H9 (cell line): ENCODE results near the gene KLF1. TPM values are rescaled to one million over a fixed set of nuclear protein-coding genes. Genes with fewer than 3 reads are reported as not detected.

Experiments
- DNase-seq: peaks from one replicate; pipeline ENCODE4 v3.0.0-alpha.2; 2017
- H2AFZ ChIP-seq: one replicate; pipeline ENCODE4 v1.6.1; 2013; ENCODE audit warnings: mild to moderate bottlenecking, low read length, control low read depth, moderate library complexity
- H2AK5ac ChIP-seq: 2 replicates; pipeline ENCODE4 v1.6.1; 2013; ENCODE audit warnings: low read length, control low read depth, mixed read lengths; ENCODE audit not compliant: insufficient read length
- H2BK120ac ChIP-seq: one replicate; pipeline ENCODE4 v1.6.1; 2013; ENCODE audit warnings: low read depth, mild to moderate bottlenecking, low read length, control low read depth, inconsistent platforms; ENCODE audit not compliant: poor library complexity, severe bottlenecking
- H2BK12ac ChIP-seq: 2 replicates; pipeline ENCODE4 v1.6.1; 2013; ENCODE audit warnings: low read length, control low read depth, mixed read lengths, low read depth; ENCODE audit not compliant: insufficient read length
- H2BK15ac ChIP-seq: 2 replicates; pipeline ENCODE4 v1.6.1; 2013; ENCODE audit warnings: low read depth, low read length, control low read depth
- H2BK20ac ChIP-seq: one replicate; pipeline ENCODE4 v1.6.1; 2013; ENCODE audit warnings: low read depth, mild to moderate bottlenecking, low read length, control low read depth, inconsistent platforms; ENCODE audit not compliant: poor library complexity, severe bottlenecking
- H2BK5ac ChIP-seq: 2 replicates; pipeline ENCODE4 v1.6.1; 2013; ENCODE audit warnings: low read length, control low read depth, mixed read lengths; ENCODE audit not compliant: insufficient read length
- H3K14ac ChIP-seq: 2 replicates; pipeline ENCODE4 v1.6.1; 2013; ENCODE audit warnings: low read length, control low read depth; ENCODE audit not compliant: insufficient read depth
- H3K18ac ChIP-seq: 2 replicates; pipeline ENCODE4 v1.6.1; 2013; ENCODE audit warnings: low read depth, mild to moderate bottlenecking, mixed read lengths, low read length, control low read depth; ENCODE audit not compliant: insufficient read length
- H3K23ac ChIP-seq: 2 replicates; pipeline ENCODE4 v1.6.1; 2013; ENCODE audit warnings: low read length, control low read depth, mixed read lengths, low read depth; ENCODE audit not compliant: insufficient read length
- H3K23me2 ChIP-seq: 2 replicates; pipeline ENCODE4 v1.6.1; 2013; ENCODE audit warnings: low read depth, mild to moderate bottlenecking, mixed read lengths, low read length, control low read depth; ENCODE audit not compliant: insufficient read length, poor library complexity, severe bottlenecking
- H3K27ac ChIP-seq: 2 replicates; pipeline ENCODE4 v1.5.1; 2013; ENCODE audit warnings: low read length, control low read depth, mixed read lengths, low read depth; ENCODE audit not compliant: insufficient read length
- H3K27me3 ChIP-seq: 2 replicates; pipeline ENCODE4 v1.6.1; 2013; ENCODE audit warnings: low read length, control low read depth, inconsistent platforms; ENCODE audit not compliant: insufficient read depth
- H3K4ac ChIP-seq: 2 replicates; pipeline ENCODE4 v1.6.1; 2013; ENCODE audit warnings: low read depth, mild to moderate bottlenecking, control low read depth, inconsistent platforms, low read length, moderate library complexity
- H3K4me1 ChIP-seq: 2 replicates; pipeline ENCODE4 v1.6.1; 2013; ENCODE audit warnings: low read length, control low read depth, inconsistent platforms; ENCODE audit not compliant: insufficient read depth
- H3K4me2 ChIP-seq: 2 replicates; pipeline ENCODE4 v1.6.1; 2013; ENCODE audit warnings: low read length, control low read depth, mixed read lengths; ENCODE audit not compliant: insufficient read length, insufficient read depth
- H3K56ac ChIP-seq: 2 replicates; pipeline ENCODE4 v1.6.1; 2013; ENCODE audit warnings: low read depth, mild to moderate bottlenecking, mixed read lengths, low read length, control low read depth; ENCODE audit not compliant: insufficient read length
- H3K79me1 ChIP-seq: 2 replicates; pipeline ENCODE4 v1.6.1; 2013; ENCODE audit warnings: low read depth, mild to moderate bottlenecking, moderate library complexity, low read length, control low read depth, inconsistent platforms; ENCODE audit not compliant: insufficient read depth, poor library complexity, severe bottlenecking
- H3K79me2 ChIP-seq: 2 replicates; pipeline ENCODE4 v1.6.1; 2013; ENCODE audit warnings: low read length, control low read depth, inconsistent platforms; ENCODE audit not compliant: insufficient read depth
- H3K9ac ChIP-seq: 2 replicates; pipeline ENCODE4 v1.6.1; 2013; ENCODE audit warnings: low read length, control low read depth, mixed read lengths; ENCODE audit not compliant: insufficient read length; ENCODE audit errors: extremely low read depth
- H3K9me3 ChIP-seq: one replicate; pipeline ENCODE4 v1.6.1; 2013; ENCODE audit warnings: low read depth, low read length, inconsistent platforms; ENCODE audit not compliant: control insufficient read depth
- H3T11ph ChIP-seq: one replicate; pipeline ENCODE4 v1.6.1; 2013; ENCODE audit warnings: mild to moderate bottlenecking, low read length, control low read depth, inconsistent platforms
- H4K20me1 ChIP-seq: one replicate; pipeline ENCODE4 v1.6.1; 2013; ENCODE audit not compliant: control insufficient read depth, insufficient read length, insufficient read depth
- H4K5ac ChIP-seq: 2 replicates; pipeline ENCODE4 v1.6.1; 2013; ENCODE audit warnings: low read depth, mild to moderate bottlenecking, mixed read lengths, low read length, control low read depth; ENCODE audit not compliant: insufficient read length
- H4K8ac ChIP-seq: replicated peaks from 2 replicates; pipeline ENCODE4 v1.6.1; 2013; ENCODE audit warnings: low read length, control low read depth, mixed read lengths, low read depth; ENCODE audit not compliant: insufficient read length
- H4K91ac ChIP-seq: 2 replicates; pipeline ENCODE4 v1.6.1; 2013; ENCODE audit warnings: low read depth, mild to moderate bottlenecking, moderate library complexity, mixed read lengths, low read length, control low read depth; ENCODE audit not compliant: insufficient read length
- H3K27ac Mint-ChIP-seq, 3 experiments: 2 replicates in 2 of 3; 3 replicates in 1 of 3; pipeline ENCODE4 v1.8.0; 2020 to 2021; ENCODE audit warnings: mixed read lengths in 3 of 3, mild to moderate bottlenecking in 1 of 3, moderate library complexity in 1 of 3
- H3K27me3 Mint-ChIP-seq: 2 replicates; pipeline ENCODE4 v1.8.0; 2021; ENCODE audit warnings: low read depth, mild to moderate bottlenecking, moderate library complexity, mixed read lengths
- H3K36me3 Mint-ChIP-seq, 3 experiments: 2 replicates in 2 of 3; 3 replicates in 1 of 3; pipeline ENCODE4 v1.8.0; 2020 to 2021; ENCODE audit warnings: low read depth in 3 of 3, mixed read lengths in 3 of 3; ENCODE audit not compliant: insufficient read depth in 1 of 3
- H3K4me1 Mint-ChIP-seq, 2 experiments: 2 replicates each; pipeline ENCODE4 v1.8.0; 2020; ENCODE audit warnings: mixed read lengths in 2 of 2
- H3K4me3 Mint-ChIP-seq, 2 experiments: 2 replicates in 1 of 2; 3 replicates in 1 of 2; pipeline ENCODE4 v1.8.0; 2020 to 2021; ENCODE audit warnings: mild to moderate bottlenecking in 2 of 2, mixed read lengths in 2 of 2, moderate library complexity in 1 of 2
- H3K9me3 Mint-ChIP-seq, 2 experiments: 2 replicates in 1 of 2; 3 replicates in 1 of 2; pipeline ENCODE4 v1.8.0; 2020; ENCODE audit warnings: mild to moderate bottlenecking in 2 of 2, mixed read lengths in 2 of 2, moderate library complexity in 1 of 2
- whole genome bisulfite sequencing: extraction: QIAGEN DNeasy Blood & Tissue Kit; methylation state at CpG from one replicate; pipeline ENCODE4 v1.1.7; 2013; ENCODE audit warnings: missing lambda C conversion rate, low lambda C conversion rate, mixed read lengths; ENCODE audit not compliant: insufficient read length; ENCODE audit errors: extremely low coverage; 5-methylcytosine and 5-hydroxymethylcytosine counted together
- total RNA-seq: library from RNA; stranded (reverse); gene quantifications from 2 replicates; pipeline ENCODE4 v1.2.1, GENCODE V29; 2021
- TF ChIP-seq, protein P1 (sequence below): fragments of 200-600 bp; sonication (generic); conservative IDR thresholded peaks from 3 replicates; pipeline ENCODE4 v1.8.0; 2021; ENCODE audit warnings: antibody characterized with exemption, mild to moderate bottlenecking

Gene KLF1
- total RNA-seq, 1 experiment from 2014 or later: 0.37 TPM

- no peak overlapping the region for H3K18ac ChIP-seq
- H3K23ac ChIP-seq: no peak overlapping the region
- H3K27ac ChIP-seq: no peak overlapping the region
- H3K14ac ChIP-seq: no peak overlapping the region
- Mint-ChIP-seq H3K9me3 (no peaks in the 10 kb centered on the region), H3K27me3 (peaks cover 12% of the 10 kb centered on the region), H3K27ac (no peak overlapping the region), H3K4me1 (peaks cover 25 to 27% of the 10 kb centered on the region in 2 experiments), H3K4me3 (no peak overlapping the region), H3K36me3 (peaks cover 10 to 15% (median 10%) of the 10 kb centered on the region in 3 experiments)
- no peaks in the 10 kb centered on the region for H3K9me3 ChIP-seq
- H2BK5ac ChIP-seq: no peak overlapping the region
- WGBS: no CpG with 5 or more reads among the region's 3 CpGs
- H4K91ac ChIP-seq: no peak overlapping the region
- no peaks in the 10 kb centered on the region for H3K79me2 ChIP-seq
- H3K4me1 ChIP-seq: 0 out of 2 replicates have a peak, but pooled peaks cover 2% of the 10 kb centered on the region
- DNase-seq: no peak
- no peak overlapping the region for H2BK120ac ChIP-seq
- H3K4me2 ChIP-seq: no peak overlapping the region
- no peaks in the 10 kb centered on the region for H3K79me1 ChIP-seq
- no peaks in the 10 kb centered on the region for H3K27me3 ChIP-seq
- TF ChIP-seq, protein P1, sequence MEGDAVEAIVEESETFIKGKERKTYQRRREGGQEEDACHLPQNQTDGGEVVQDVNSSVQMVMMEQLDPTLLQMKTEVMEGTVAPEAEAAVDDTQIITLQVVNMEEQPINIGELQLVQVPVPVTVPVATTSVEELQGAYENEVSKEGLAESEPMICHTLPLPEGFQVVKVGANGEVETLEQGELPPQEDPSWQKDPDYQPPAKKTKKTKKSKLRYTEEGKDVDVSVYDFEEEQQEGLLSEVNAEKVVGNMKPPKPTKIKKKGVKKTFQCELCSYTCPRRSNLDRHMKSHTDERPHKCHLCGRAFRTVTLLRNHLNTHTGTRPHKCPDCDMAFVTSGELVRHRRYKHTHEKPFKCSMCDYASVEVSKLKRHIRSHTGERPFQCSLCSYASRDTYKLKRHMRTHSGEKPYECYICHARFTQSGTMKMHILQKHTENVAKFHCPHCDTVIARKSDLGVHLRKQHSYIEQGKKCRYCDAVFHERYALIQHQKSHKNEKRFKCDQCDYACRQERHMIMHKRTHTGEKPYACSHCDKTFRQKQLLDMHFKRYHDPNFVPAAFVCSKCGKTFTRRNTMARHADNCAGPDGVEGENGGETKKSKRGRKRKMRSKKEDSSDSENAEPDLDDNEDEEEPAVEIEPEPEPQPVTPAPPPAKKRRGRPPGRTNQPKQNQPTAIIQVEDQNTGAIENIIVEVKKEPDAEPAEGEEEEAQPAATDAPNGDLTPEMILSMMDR: no peak
- H2AFZ ChIP-seq: no peak overlapping the region
- H3K4ac ChIP-seq: no peak overlapping the region
- no peak overlapping the region for H3K9ac ChIP-seq
- no peak overlapping the region for H4K8ac ChIP-seq
- no peak overlapping the region for H2AK5ac ChIP-seq
- H3T11ph ChIP-seq: no peak overlapping the region
- H4K20me1 ChIP-seq: no peaks in the 10 kb centered on the region
- no peak overlapping the region for H4K5ac ChIP-seq
- no peaks in the 10 kb centered on the region for H3K23me2 ChIP-seq
- H3K56ac ChIP-seq: no peak overlapping the region
- H2BK15ac ChIP-seq: no peak overlapping the region
- H2BK20ac ChIP-seq: no peak overlapping the region
- no peak overlapping the region for H2BK12ac ChIP-seq
These were observed 42.8 kb downstream of the KLF1 start for GRCh38 chr19:12843999-12844732.
